IMR-90 (cell line): ENCODE results near the gene COX7A1. TPM values are rescaled to one million over a fixed set of nuclear protein-coding genes. Genes with fewer than 3 reads are reported as not detected.

Source experiments
- ATAC-seq: fragments of 200-7000 bp; cut with Tn5 transposase; 2 replicates; pipeline ENCODE4 v1.9.1; 2020; ENCODE audit warnings: low read depth, mild to moderate bottlenecking, moderate library complexity
- BruUV-seq: library from RNA; stranded (reverse); fragments of 400-500 nt; replicated peaks from 2 replicates; lab custom pipeline; 2021; lab: Mats Ljungman, UMichigan
- CTCF ChIA-PET: fragments of 300-600 bp; formaldehyde crosslinking; extraction: SDS; loops from one replicate; lab custom pipeline; 2021; ENCODE audit warnings: antibody characterized with exemption; lab: Yijun Ruan, JAX
- POLR2A ChIA-PET: fragments of 300-600 bp; sonication (Branson Sonifier 250); formaldehyde crosslinking; loops from one replicate; lab custom pipeline; 2022; ENCODE audit warnings: antibody characterized with exemption; ENCODE audit not compliant: unreplicated experiment; lab: Charles Lee
- DNase-seq: peaks from one replicate; pipeline ENCODE4 v3.0.0; 2013
- H2AFZ ChIP-seq: replicated peaks from 2 replicates; pipeline ENCODE3; 2013; ENCODE audit warnings: low read length, mild to moderate bottlenecking; ENCODE audit not compliant: poor library complexity
- H2AK5ac ChIP-seq: 2 replicates; pipeline ENCODE4 v1.6.1; 2013; ENCODE audit warnings: low read depth, low read length, inconsistent platforms
- H2AK9ac ChIP-seq: replicated peaks from 2 replicates; pipeline ENCODE3; 2013; ENCODE audit warnings: mild to moderate bottlenecking, low read depth, low read length, moderate library complexity; ENCODE audit not compliant: poor library complexity
- H2BK120ac ChIP-seq: 2 replicates; pipeline ENCODE4 v1.6.1; 2013; ENCODE audit warnings: low read depth, low read length, inconsistent platforms
- H2BK15ac ChIP-seq: 3 replicates; pipeline ENCODE4 v1.6.1; 2013; ENCODE audit warnings: low read depth, low read length, inconsistent platforms
- H2BK20ac ChIP-seq: 2 replicates; pipeline ENCODE4 v1.6.1; 2013; ENCODE audit warnings: low read depth, mild to moderate bottlenecking, inconsistent platforms, low read length, moderate library complexity
- H2BK5ac ChIP-seq: 2 replicates; pipeline ENCODE4 v1.6.1; 2013; ENCODE audit warnings: mild to moderate bottlenecking, low read depth, low read length, inconsistent platforms; ENCODE audit not compliant: poor library complexity, severe bottlenecking
- H3K14ac ChIP-seq: replicated peaks from 2 replicates; pipeline ENCODE4 v1.6.1; 2013; ENCODE audit warnings: low read depth, low read length, inconsistent platforms
- H3K18ac ChIP-seq: 2 replicates; pipeline ENCODE4 v1.6.1; 2013; ENCODE audit warnings: low read depth, low read length, control low read depth
- H3K23ac ChIP-seq: 2 replicates; pipeline ENCODE4 v1.6.1; 2013; ENCODE audit warnings: low read depth, low read length, inconsistent platforms
- H3K27ac ChIP-seq: 2 replicates; pipeline ENCODE4 v1.5.1; 2013; ENCODE audit warnings: mild to moderate bottlenecking, control low read depth, low read length; ENCODE audit not compliant: insufficient read depth
- H3K27me3 ChIP-seq: 2 replicates; pipeline ENCODE4 v1.6.1; 2013; ENCODE audit warnings: low read length; ENCODE audit not compliant: control insufficient read depth, insufficient read depth
- H3K36me3 ChIP-seq: 2 replicates; pipeline ENCODE4 v1.6.1; 2013; ENCODE audit warnings: low read length, mixed read lengths; ENCODE audit not compliant: control insufficient read depth, insufficient read depth
- H3K4ac ChIP-seq: 2 replicates; pipeline ENCODE4 v1.6.1; 2013; ENCODE audit warnings: low read depth, low read length, inconsistent platforms
- H3K4me1 ChIP-seq: 2 replicates; pipeline ENCODE4 v1.6.1; 2013; ENCODE audit warnings: low read length, mixed read lengths; ENCODE audit not compliant: control insufficient read depth, insufficient read depth
- H3K4me2 ChIP-seq: 2 replicates; pipeline ENCODE4 v1.6.1; 2013; ENCODE audit warnings: low read depth, mild to moderate bottlenecking, control low read depth, low read length, moderate library complexity
- H3K4me3 ChIP-seq: 2 replicates; pipeline ENCODE4 v1.5.1; 2013; ENCODE audit warnings: low read depth, mild to moderate bottlenecking, control low read depth, low read length, moderate library complexity; ENCODE audit not compliant: insufficient read depth
- H3K56ac ChIP-seq: 2 replicates; pipeline ENCODE4 v1.6.1; 2013; ENCODE audit warnings: low read length, inconsistent platforms; ENCODE audit not compliant: insufficient read depth; ENCODE audit errors: extremely low read depth
- H3K79me1 ChIP-seq, 2 experiments: 2 replicates each; pipeline ENCODE4 v1.6.1; 2013; ENCODE audit warnings: low read length in 2 of 2, inconsistent platforms in 1 of 2, low read depth in 1 of 2
- H3K9ac ChIP-seq: 2 replicates; pipeline ENCODE4 v1.6.1; 2013; ENCODE audit warnings: low read depth, low read length, control low read depth
- H3K9me1 ChIP-seq: 2 replicates; pipeline ENCODE4 v1.6.1; 2013; ENCODE audit warnings: low read length, inconsistent platforms; ENCODE audit not compliant: insufficient read depth
- H3K9me3 ChIP-seq: 2 replicates; pipeline ENCODE4 v1.6.1; 2013; ENCODE audit warnings: low read length; ENCODE audit not compliant: control insufficient read depth, insufficient read depth
- H4K20me1 ChIP-seq: 2 replicates; pipeline ENCODE4 v1.6.1; 2013; ENCODE audit warnings: low read length, inconsistent platforms; ENCODE audit not compliant: insufficient read depth
- H4K5ac ChIP-seq: 2 replicates; pipeline ENCODE4 v1.6.1; 2013; ENCODE audit warnings: mild to moderate bottlenecking, low read depth, low read length, control low read depth
- H4K8ac ChIP-seq, 2 experiments: 2 replicates each; pipeline ENCODE4 v1.6.1; 2013; ENCODE audit warnings: low read depth in 2 of 2, low read length in 2 of 2, control low read depth in 1 of 2, inconsistent platforms in 1 of 2
- H4K91ac ChIP-seq: 2 replicates; pipeline ENCODE4 v1.6.1; 2013; ENCODE audit warnings: low read depth, low read length, inconsistent platforms; ENCODE audit not compliant: insufficient read depth
- BHLHE40 ChIP-seq: fragments of 150-350 bp; IDR thresholded peaks from 2 replicates; pipeline ENCODE4 v1.6.1; 2016; ENCODE audit warnings: mild to moderate bottlenecking, low read depth, low read length
- CEBPB ChIP-seq: IDR thresholded peaks from 2 replicates; pipeline ENCODE4 v1.6.1; 2012; ENCODE audit warnings: low read depth, low read length, improper control_type of control experiment
- CHD1 ChIP-seq: IDR thresholded peaks from 2 replicates; pipeline ENCODE4 v1.6.1; 2012; ENCODE audit warnings: low read depth, low read length, improper control_type of control experiment
- FOS ChIP-seq: fragments of 150-350 bp; IDR thresholded peaks from 2 replicates; pipeline ENCODE4 v1.6.1; 2016; ENCODE audit warnings: low read depth, low read length
- MAFK ChIP-seq: IDR thresholded peaks from 2 replicates; pipeline ENCODE4 v1.6.1; 2012; ENCODE audit warnings: low read depth, low read length, improper control_type of control experiment
- MAZ ChIP-seq: IDR thresholded peaks from 2 replicates; pipeline ENCODE4 v1.6.1; 2012; ENCODE audit warnings: low read depth, mild to moderate bottlenecking, low read length, improper control_type of control experiment, moderate library complexity, borderline replicate concordance
- MXI1 ChIP-seq: IDR thresholded peaks from 2 replicates; pipeline ENCODE4 v1.6.1; 2012; ENCODE audit warnings: low read depth, mild to moderate bottlenecking, low read length, moderate library complexity, borderline replicate concordance
- NFE2L2 ChIP-seq: fragments of 150-350 bp; IDR thresholded peaks from 2 replicates; pipeline ENCODE4 v1.6.1; 2016; ENCODE audit warnings: low read depth, mild to moderate bottlenecking, low read length
- POLR2A ChIP-seq: IDR thresholded peaks from 2 replicates; pipeline ENCODE4 v1.6.1; 2012; ENCODE audit warnings: mild to moderate bottlenecking, low read depth, low read length
- RAD21 ChIP-seq: IDR thresholded peaks from 2 replicates; pipeline ENCODE4 v1.6.1; 2012; ENCODE audit warnings: low read length, improper control_type of control experiment
- RCOR1 ChIP-seq: IDR thresholded peaks from 2 replicates; pipeline ENCODE4 v1.6.1; 2012; ENCODE audit warnings: mild to moderate bottlenecking, low read length, improper control_type of control experiment; ENCODE audit not compliant: insufficient replicate concordance
- RFX5 ChIP-seq: IDR thresholded peaks from 2 replicates; pipeline ENCODE4 v1.8.0; 2012; ENCODE audit warnings: low read depth, mild to moderate bottlenecking, low read length, moderate library complexity
- SMC3 ChIP-seq: fragments of 150-350 bp; IDR thresholded peaks from 2 replicates; pipeline ENCODE4 v1.6.1; 2016; ENCODE audit warnings: low read depth, mild to moderate bottlenecking, antibody characterized with exemption, low read length, moderate library complexity
- WGBS, 2 experiments: methylation state at CpG; one replicate each; pipeline versions ENCODE4 v1.1.5 to v1.1.7; 2013; ENCODE audit warnings: missing lambda C conversion rate in 2 of 2; ENCODE audit not compliant: insufficient read length in 1 of 2; ENCODE audit errors: extremely low coverage in 2 of 2; 5-methylcytosine and 5-hydroxymethylcytosine counted together
- dilution Hi-C: fragments of 300-500 bp; cut with HindIII; formaldehyde crosslinking; loops from one replicate; pipeline ENCODE4 v1.14.3; 2018; ENCODE audit warnings: low sequenced_read_pairs; ENCODE audit not compliant: unreplicated experiment
- in situ Hi-C: fragments of 300-500 bp; cut with MboI; formaldehyde crosslinking; loops from 3 replicates; pipeline ENCODE4 v1.14.3; 2019; ENCODE audit warnings: low sequenced_read_pairs, inconsistent platforms, mixed read lengths
- intact Hi-C: fragments of 100-400 bp; cut with micrococcal nuclease; formaldehyde crosslinking; loops from 2 replicates; pipeline ENCODE4 v1.10.0; 2022
- polyA plus RNA-seq, 3 experiments: library from polyadenylated mRNA; depleted of rRNA; stranded (reverse); fragments of >200 nt; gene quantifications; 2 replicates each; pipeline ENCODE4 v1.2.3, GENCODE V29; 2012; ENCODE audit warnings: low replicate concordance in 1 of 3
- total RNA-seq: library from RNA; depleted of rRNA; stranded (reverse); fragments of >200 nt; gene quantifications from 2 replicates; pipeline ENCODE4 v1.2.3, GENCODE V29; 2012
- TF ChIP-seq, protein P1 (sequence below): conservative IDR thresholded peaks from 2 replicates; pipeline ENCODE4 v1.5.1; 2012; ENCODE audit warnings: mild to moderate bottlenecking, low read depth, low read length, improper control_type of control experiment
- TF ChIP-seq, protein P2 (sequence below): fragments of 150-350 bp; IDR thresholded peaks from 2 replicates; pipeline ENCODE4 v1.6.1; 2016; ENCODE audit warnings: low read depth, mild to moderate bottlenecking, low read length, moderate library complexity, borderline replicate concordance

The COX7A1 gene
- total and polyA plus RNA-seq, 2 of the 4 experiments (the other 2 are of a cell fraction) = 0.54 to 6.9 TPM

DNA sequence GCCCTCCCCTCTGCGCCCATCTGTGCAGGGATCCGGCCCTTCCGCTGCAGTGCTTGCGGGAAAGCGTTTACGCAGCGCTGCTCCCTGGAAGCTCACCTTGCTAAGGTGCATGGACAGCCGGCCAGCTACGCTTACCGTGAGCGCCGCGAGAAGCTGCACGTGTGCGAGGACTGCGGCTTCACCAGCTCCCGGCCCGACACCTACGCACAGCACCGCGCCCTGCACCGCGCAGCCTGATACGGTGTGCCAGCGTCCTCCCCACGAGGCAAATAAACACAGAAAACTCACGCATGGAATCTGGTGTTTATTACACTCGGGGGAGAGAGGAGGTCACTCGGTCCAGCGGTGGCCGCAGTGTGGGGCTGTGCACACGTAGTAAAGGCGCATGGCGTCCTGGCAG is 38.8 kb downstream of the COX7A1 start:
- H3K9me3 ChIP-seq = no peaks in the 10 kb centered on the region
- no peak overlapping the region for H3K4ac ChIP-seq
- no peak overlapping the region for H2BK15ac ChIP-seq
- ATAC-seq (no peak), DNase-seq (no peak)
- H4K20me1 ChIP-seq = peaks cover 8% of the 10 kb centered on the region
- peaks cover 27 to 45% of the 10 kb centered on the region in 2 experiments for H3K79me1 ChIP-seq
- ChIA-PET POLR2A (no interaction called here), CTCF (no interaction called here)
- no peak overlapping the region for H4K91ac ChIP-seq
- no peak overlapping the region for H3K14ac ChIP-seq
- H3K4me2 ChIP-seq = peak overlapping the region; percentile 91; the same call in 1 of the 2 replicates
- in situ Hi-C loops = no loop called here
- H2AFZ ChIP-seq = no peak overlapping the region
- no peak overlapping the region; a peak in 1 of 4 replicates for H4K8ac ChIP-seq
- no peak overlapping the region for H2BK20ac ChIP-seq
- peaks cover 7% of the 10 kb centered on the region for H3K4me1 ChIP-seq
- 0 out of 2 replicates have a peak, but pooled peaks cover 6% of the 10 kb centered on the region for H3K9me1 ChIP-seq
- no peak overlapping the region for H3K9ac ChIP-seq
- no peak overlapping the region for H3K56ac ChIP-seq
- H3K36me3 ChIP-seq = peaks cover 18% of the 10 kb centered on the region
- dilution Hi-C loops = no loop called here
- TF ChIP-seq BHLHE40 (no peak), MAFK (no peak), FOS (no peak), CEBPB (no peak), POLR2A (no peak), RFX5 (no peak), MXI1 (no peak), SMC3 (no peak), RCOR1 (no peak), NFE2L2 (no peak), CHD1 (no peak), MAZ (no peak), RAD21 (no peak)
- TF ChIP-seq, protein P1, sequence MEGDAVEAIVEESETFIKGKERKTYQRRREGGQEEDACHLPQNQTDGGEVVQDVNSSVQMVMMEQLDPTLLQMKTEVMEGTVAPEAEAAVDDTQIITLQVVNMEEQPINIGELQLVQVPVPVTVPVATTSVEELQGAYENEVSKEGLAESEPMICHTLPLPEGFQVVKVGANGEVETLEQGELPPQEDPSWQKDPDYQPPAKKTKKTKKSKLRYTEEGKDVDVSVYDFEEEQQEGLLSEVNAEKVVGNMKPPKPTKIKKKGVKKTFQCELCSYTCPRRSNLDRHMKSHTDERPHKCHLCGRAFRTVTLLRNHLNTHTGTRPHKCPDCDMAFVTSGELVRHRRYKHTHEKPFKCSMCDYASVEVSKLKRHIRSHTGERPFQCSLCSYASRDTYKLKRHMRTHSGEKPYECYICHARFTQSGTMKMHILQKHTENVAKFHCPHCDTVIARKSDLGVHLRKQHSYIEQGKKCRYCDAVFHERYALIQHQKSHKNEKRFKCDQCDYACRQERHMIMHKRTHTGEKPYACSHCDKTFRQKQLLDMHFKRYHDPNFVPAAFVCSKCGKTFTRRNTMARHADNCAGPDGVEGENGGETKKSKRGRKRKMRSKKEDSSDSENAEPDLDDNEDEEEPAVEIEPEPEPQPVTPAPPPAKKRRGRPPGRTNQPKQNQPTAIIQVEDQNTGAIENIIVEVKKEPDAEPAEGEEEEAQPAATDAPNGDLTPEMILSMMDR = no peak
- TF ChIP-seq, protein P2, sequence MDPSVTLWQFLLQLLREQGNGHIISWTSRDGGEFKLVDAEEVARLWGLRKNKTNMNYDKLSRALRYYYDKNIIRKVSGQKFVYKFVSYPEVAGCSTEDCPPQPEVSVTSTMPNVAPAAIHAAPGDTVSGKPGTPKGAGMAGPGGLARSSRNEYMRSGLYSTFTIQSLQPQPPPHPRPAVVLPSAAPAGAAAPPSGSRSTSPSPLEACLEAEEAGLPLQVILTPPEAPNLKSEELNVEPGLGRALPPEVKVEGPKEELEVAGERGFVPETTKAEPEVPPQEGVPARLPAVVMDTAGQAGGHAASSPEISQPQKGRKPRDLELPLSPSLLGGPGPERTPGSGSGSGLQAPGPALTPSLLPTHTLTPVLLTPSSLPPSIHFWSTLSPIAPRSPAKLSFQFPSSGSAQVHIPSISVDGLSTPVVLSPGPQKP = no peak
- H2AK5ac ChIP-seq = no peak overlapping the region
- H2BK120ac ChIP-seq = no peak overlapping the region
- H3K4me3 ChIP-seq = no peak overlapping the region
- intact Hi-C loops = no loop called here
- H2AK9ac ChIP-seq = peak overlapping the region; percentile 97
- no peaks in the 10 kb centered on the region for H3K27me3 ChIP-seq
- no peak overlapping the region for H3K18ac ChIP-seq
- H3K23ac ChIP-seq = no peak overlapping the region
- H3K27ac ChIP-seq = no peak overlapping the region
- BruUV-seq = no TSS peak
- no peak overlapping the region for H4K5ac ChIP-seq
- no peak overlapping the region for H2BK5ac ChIP-seq
- 92% methylated on average over 21 of the region's 34 CpGs; no CpG with 5 or more reads in 1 of the 2 experiments for WGBS, 2 experiments
